Fibroblast of mammary gland (primary cell): ENCODE measurements around the gene SCAF8.

ENCODE experiments used
- DNase-seq: peaks from one replicate; pipeline ENCODE4 v3.0.0-alpha.2; 2010; ENCODE audit warnings: low read depth
- H3K4me3 ChIP-seq: 2 replicates; pipeline ENCODE4 v1.5.1; 2011; ENCODE audit warnings: low read depth, mild to moderate bottlenecking, low read length, moderate library complexity; ENCODE audit not compliant: control insufficient read depth
- TF ChIP-seq, protein P1 (sequence below): conservative IDR thresholded peaks from 2 replicates; pipeline ENCODE4 v1.5.1; 2011; ENCODE audit warnings: low read depth, low read length, inconsistent platforms; ENCODE audit not compliant: control insufficient read depth, insufficient read depth

The SCAF8 gene

GRCh38 chr6:154868143-154868594 lies 135.0 kb downstream of the SCAF8 start:
- H3K4me3 ChIP-seq = no peak overlapping the region
- TF ChIP-seq, protein P1, sequence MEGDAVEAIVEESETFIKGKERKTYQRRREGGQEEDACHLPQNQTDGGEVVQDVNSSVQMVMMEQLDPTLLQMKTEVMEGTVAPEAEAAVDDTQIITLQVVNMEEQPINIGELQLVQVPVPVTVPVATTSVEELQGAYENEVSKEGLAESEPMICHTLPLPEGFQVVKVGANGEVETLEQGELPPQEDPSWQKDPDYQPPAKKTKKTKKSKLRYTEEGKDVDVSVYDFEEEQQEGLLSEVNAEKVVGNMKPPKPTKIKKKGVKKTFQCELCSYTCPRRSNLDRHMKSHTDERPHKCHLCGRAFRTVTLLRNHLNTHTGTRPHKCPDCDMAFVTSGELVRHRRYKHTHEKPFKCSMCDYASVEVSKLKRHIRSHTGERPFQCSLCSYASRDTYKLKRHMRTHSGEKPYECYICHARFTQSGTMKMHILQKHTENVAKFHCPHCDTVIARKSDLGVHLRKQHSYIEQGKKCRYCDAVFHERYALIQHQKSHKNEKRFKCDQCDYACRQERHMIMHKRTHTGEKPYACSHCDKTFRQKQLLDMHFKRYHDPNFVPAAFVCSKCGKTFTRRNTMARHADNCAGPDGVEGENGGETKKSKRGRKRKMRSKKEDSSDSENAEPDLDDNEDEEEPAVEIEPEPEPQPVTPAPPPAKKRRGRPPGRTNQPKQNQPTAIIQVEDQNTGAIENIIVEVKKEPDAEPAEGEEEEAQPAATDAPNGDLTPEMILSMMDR = peak; percentile 88
- peak; percentile 75 for DNase-seq

- DNase-seq = no peak
- TF ChIP-seq, protein P1 = no peak
- no peak overlapping the region for H3K4me3 ChIP-seq
These were observed 139.4 kb downstream of the SCAF8 start for GRCh38 chr6:154872542-154873114.

- TF ChIP-seq, protein P1 = no peak
- DNase-seq = no peak
These were observed 140.3 kb downstream of the SCAF8 start for GRCh38 chr6:154873546-154873945.

GRCh38 chr6:154874773-154875592 lies 141.8 kb downstream of the SCAF8 start:
- no peak overlapping the region for H3K4me3 ChIP-seq
- TF ChIP-seq, protein P1 = no peak
- peak; percentile 30 for DNase-seq

More at GRCh38 chr6:154873546-154873945, 140.3 kb downstream of the SCAF8 start:
- H3K4me3 ChIP-seq = no peak overlapping the region

DNA sequence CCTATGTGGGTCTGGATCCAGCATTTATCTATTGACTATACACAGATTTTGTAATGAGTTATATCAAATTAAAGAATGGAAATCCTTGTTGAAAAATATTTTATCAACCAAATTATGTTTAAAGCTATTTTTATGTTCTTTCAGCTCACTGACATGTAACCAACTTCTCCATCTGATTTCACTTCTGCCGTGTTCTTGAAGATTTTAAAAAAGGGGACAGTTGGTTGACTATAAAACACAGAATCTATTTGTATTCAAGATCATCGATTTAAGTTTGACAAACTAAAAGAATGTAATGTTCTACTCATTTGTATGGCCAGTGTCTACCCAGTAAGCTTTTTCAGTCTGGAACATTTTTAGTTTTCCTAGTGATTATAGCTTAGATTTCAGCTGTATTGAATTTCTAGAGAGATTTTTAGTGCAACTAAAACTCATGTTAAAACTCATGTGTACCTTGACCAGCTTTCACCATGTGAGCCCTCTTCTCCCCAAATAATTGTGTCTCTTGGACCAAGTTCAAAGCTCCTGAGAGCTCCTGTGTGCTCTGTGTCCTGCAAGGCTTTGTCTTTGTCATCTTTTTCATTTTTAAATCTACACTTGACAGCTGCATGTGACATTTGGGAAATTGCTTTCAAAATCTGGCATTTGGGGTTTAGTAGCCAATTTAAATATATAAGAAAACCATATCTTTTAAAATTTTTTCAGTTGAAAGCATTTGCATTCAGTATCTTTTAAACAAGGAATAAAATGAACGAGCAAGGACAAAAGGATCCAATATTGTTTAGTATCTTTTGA lies 143.5 kb downstream of the SCAF8 start:
- no peak for DNase-seq
- TF ChIP-seq, protein P1 = no peak
- H3K4me3 ChIP-seq = no peak overlapping the region

GRCh38 chr6:154878871-154879491 lies 145.8 kb downstream of the SCAF8 start:
- TF ChIP-seq, protein P1 = no peak
- no peak overlapping the region for H3K4me3 ChIP-seq
- peak; percentile 73 for DNase-seq
